Central memory CD4-positive, alpha-beta T cell (primary cell): ENCODE measurements around the gene PIAS4.

Experiments
- DNase-seq: peaks from one replicate; pipeline ENCODE4 v3.0.0; 2022

The PIAS4 gene

GRCh38 chr19:4023600-4024398 lies 16.3 kb downstream of the PIAS4 start:
- no peak for DNase-seq

GRCh38 chr19:4025317-4025716 lies 17.8 kb downstream of the PIAS4 start:
- no peak for DNase-seq

GRCh38 chr19:4027146-4027545 lies 19.6 kb downstream of the PIAS4 start:
- no peak for DNase-seq

GRCh38 chr19:4028334-4029246 lies 21.1 kb downstream of the PIAS4 start:
- DNase-seq, result no peak

GRCh38 chr19:4029247-4029614 lies 21.7 kb downstream of the PIAS4 start:
- no peak for DNase-seq

GRCh38 chr19:4030552-4030951 lies 23.0 kb downstream of the PIAS4 start:
- no peak for DNase-seq

- no peak for DNase-seq
Observed at GRCh38 chr19:4030981-4031380, 23.4 kb downstream of the PIAS4 start.

GRCh38 chr19:4031420-4031819 lies 23.9 kb downstream of the PIAS4 start:
- DNase-seq, result no peak

- DNase-seq, result no peak
Observed at GRCh38 chr19:4032436-4032835, 24.9 kb downstream of the PIAS4 start.

- DNase-seq, result no peak
Observed at GRCh38 chr19:4033028-4033956, 25.8 kb downstream of the PIAS4 start.

GRCh38 chr19:4034048-4035017 lies 26.8 kb downstream of the PIAS4 start:
- DNase-seq, result no peak

- no peak for DNase-seq
Observed at GRCh38 chr19:4035018-4035566, 27.6 kb downstream of the PIAS4 start.

- DNase-seq, result no peak
Observed at GRCh38 chr19:4035582-4035981, 28.0 kb downstream of the PIAS4 start.

- no peak for DNase-seq
Observed at GRCh38 chr19:4036576-4037300, 29.2 kb downstream of the PIAS4 start.

- DNase-seq, result no peak
Observed at GRCh38 chr19:4037301-4037949, 29.9 kb downstream of the PIAS4 start.

- DNase-seq, result no peak
Observed at GRCh38 chr19:4038057-4038456, 30.5 kb downstream of the PIAS4 start.

GRCh38 chr19:4038661-4039423 lies 31.3 kb downstream of the PIAS4 start:
- no peak for DNase-seq

GRCh38 chr19:4042064-4042730 lies 34.7 kb downstream of the PIAS4 start:
- no peak for DNase-seq

- DNase-seq, result no peak
Observed at GRCh38 chr19:4042731-4043082, 35.2 kb downstream of the PIAS4 start.
